AG04449 (cell line): ENCODE data around the gene RAD50.
"Not testable (repeated sequence)": the region's sequence is repeated elsewhere in the genome, so short reads cannot be mapped to it uniquely, and the experiment has no call there.

Experiments
- CTCF ChIA-PET: fragments of 350-600 bp; formaldehyde crosslinking; extraction: SDS; loops from one replicate; lab custom pipeline; 2021; ENCODE audit warnings: antibody characterized with exemption; lab: Yijun Ruan, JAX
- POLR2A ChIA-PET: fragments of 400-600, 350-600 bp; formaldehyde crosslinking; extraction: SDS; loops from one replicate; lab custom pipeline; 2020; ENCODE audit warnings: antibody characterized with exemption, inconsistent platforms; lab: Yijun Ruan, JAX
- DNase-seq: peaks from one replicate; pipeline ENCODE4 v3.0.0-alpha.2; 2010; ENCODE audit warnings: low read depth, low spot score
- H3K4me3 ChIP-seq: 2 replicates; pipeline ENCODE4 v1.5.1; 2011; ENCODE audit warnings: low read depth, mild to moderate bottlenecking, control low read depth, low read length
- CTCF ChIP-seq: IDR thresholded peaks from one replicate; pipeline ENCODE4 v1.5.1; 2011; ENCODE audit warnings: mild to moderate bottlenecking, moderate library complexity, low read length, control low read depth, inconsistent platforms; ENCODE audit not compliant: insufficient read depth; ENCODE audit errors: missing control alignments

RAD50 gene

GRCh38 chr5:132621699-132622098 is 64.9 kb downstream of the RAD50 start:
- CTCF ChIA-PET: interaction anchor here (1.2 kb wide), 1 partner anchor 199 kb away, joined by 3 read pairs; no protein-coding TSS in a partner anchor
- H3K4me3 ChIP-seq: no peak overlapping the region
- no peak for DNase-seq
- POLR2A ChIA-PET: no interaction called here
- TF ChIP-seq CTCF: no peak

- no peak for TF ChIP-seq CTCF
- no peak for DNase-seq
- H3K4me3 ChIP-seq: no peak overlapping the region
- POLR2A ChIA-PET: no interaction called here
- CTCF ChIA-PET: interaction anchor here (1.2 kb wide), 1 partner anchor 198 kb away, joined by 3 read pairs; no protein-coding TSS in a partner anchor
Observed at GRCh38 chr5:132622608-132623007, 65.8 kb downstream of the RAD50 start.

- no peak for DNase-seq
- no peak overlapping the region for H3K4me3 ChIP-seq
- ChIA-PET CTCF (no interaction called here), POLR2A (no interaction called here)
- TF ChIP-seq CTCF: no peak
Observed at GRCh38 chr5:132627470-132627869, 70.7 kb downstream of the RAD50 start.

GRCh38 chr5:132628814-132629213 is 72.0 kb downstream of the RAD50 start:
- ChIA-PET POLR2A (interaction anchor here (0.7 kb wide), 1 partner anchor 139 kb away, joined by 4 read pairs; no protein-coding TSS in a partner anchor), CTCF (no interaction called here)
- H3K4me3 ChIP-seq: no peak overlapping the region
- DNase-seq: no peak
- no peak for TF ChIP-seq CTCF

- no peak for DNase-seq
- no peak for TF ChIP-seq CTCF
- POLR2A ChIA-PET: interaction anchor here (0.7 kb wide), 1 partner anchor 138 kb away, joined by 4 read pairs; no protein-coding TSS in a partner anchor
- CTCF ChIA-PET: no interaction called here
- no peak overlapping the region for H3K4me3 ChIP-seq
Observed at GRCh38 chr5:132629230-132629944, 72.6 kb downstream of the RAD50 start.

- CTCF ChIA-PET: interaction anchor here (1.0 to 1.9 kb wide), 3 partner anchors 14 to 187 kb away, joined by 3 to 5 read pairs (median 4); no protein-coding TSS in a partner anchor
- DNase-seq, H3K4me3 ChIP-seq, POLR2A ChIA-PET: not testable (repeated sequence)
Observed at GRCh38 chr5:132633587-132633986, 76.8 kb downstream of the RAD50 start.

GRCh38 chr5:132635873-132636272 is 79.1 kb downstream of the RAD50 start:
- ChIA-PET POLR2A (no interaction called here), CTCF (interaction anchor here (1.3 kb wide), 1 partner anchor 10 kb away, joined by 3 read pairs; no protein-coding TSS in a partner anchor)
- no peak for TF ChIP-seq CTCF
- H3K4me3 ChIP-seq: no peak overlapping the region
- no peak for DNase-seq
